Measurements from ENCODE around the gene ALDH9A1.

DNA sequence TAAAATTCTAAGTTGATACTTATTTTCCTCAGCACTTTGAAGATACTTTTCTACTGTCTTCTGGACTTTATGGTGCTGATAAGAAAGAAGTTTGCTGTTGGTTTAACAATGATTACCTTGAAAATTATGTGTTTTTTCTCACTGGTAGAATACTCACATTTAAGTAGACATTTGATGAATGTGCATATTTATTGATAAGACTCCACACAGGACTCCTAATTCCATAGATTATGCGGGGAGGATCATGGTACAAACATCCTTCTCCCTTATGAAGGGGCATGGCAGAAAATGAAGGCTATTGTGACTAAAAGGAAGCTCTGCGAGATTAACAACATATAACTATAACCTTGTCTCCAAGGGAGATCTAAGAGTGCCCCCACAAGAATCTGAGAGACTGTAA lies 28.5 kb upstream of the ALDH9A1 start:
- TF ChIP-seq POLR2A (IDR thresholded peaks at IDR 0.05) (no peak), CTCF (IDR thresholded peaks at IDR 0.05) (no peak)

Data from tibial nerve (tissue), 3 donors.